ENCODE results near the gene SLC22A12.
"Not testable (repeated sequence)": the region's sequence is repeated elsewhere in the genome, so short reads cannot be mapped to it uniquely, and the experiment has no call there.

SLC22A12 gene

DNA sequence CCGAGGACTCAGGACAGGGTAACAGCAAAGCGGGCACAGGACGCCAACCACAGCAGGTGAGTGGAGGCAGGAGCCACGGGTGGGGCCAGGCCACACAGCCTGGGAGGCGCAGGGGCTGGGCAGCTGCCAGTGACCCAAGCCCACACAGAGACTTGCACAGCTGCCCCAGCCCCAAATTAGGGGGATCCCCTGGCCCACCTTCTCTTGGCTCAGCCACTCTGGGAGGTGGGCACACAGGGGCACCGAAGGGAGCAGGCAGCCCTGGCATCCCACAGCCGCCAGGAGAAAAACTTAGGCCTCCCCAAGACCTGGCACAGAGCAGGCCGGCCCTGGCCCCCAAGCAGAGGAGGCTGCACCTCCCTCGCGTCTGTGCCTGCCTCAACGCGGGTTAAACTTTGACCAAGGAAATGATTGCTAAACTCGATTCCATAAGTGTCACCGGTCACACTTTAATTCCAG is at the start of gene SLC22A12:
SLC22A12 (plus strand) TSS at position 458 of the 459 bp plus-strand sequence. CDS start 337 bp downstream, outside the sequence.
- DNase-seq, result no peak

- DNase-seq, result no peak
Observed at GRCh38 chr11:64542172-64543125, 48.6 kb upstream of the SLC22A12 start.

DNA sequence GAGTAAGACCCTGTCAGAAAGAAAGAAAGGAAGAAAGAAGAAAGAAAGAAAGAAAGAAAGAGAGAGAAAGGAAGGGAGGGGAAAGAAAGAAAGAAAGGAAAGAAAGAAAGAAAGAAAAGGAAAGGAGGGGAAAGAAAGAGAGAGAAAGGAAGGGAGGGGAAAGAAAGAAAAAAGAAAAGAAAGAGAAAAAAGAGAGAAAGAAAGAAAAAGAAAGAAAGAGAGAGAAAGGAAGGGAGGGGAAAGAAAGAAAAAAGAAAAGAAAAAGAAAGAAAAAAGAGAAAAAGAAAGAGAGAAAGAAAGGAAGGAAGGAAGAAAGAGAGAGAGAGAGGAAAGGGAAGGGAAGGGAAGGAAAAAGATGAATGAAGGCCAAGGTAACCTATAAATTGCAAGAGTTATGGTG is 47.2 kb upstream of the SLC22A12 start:
- no peak for DNase-seq

DNA sequence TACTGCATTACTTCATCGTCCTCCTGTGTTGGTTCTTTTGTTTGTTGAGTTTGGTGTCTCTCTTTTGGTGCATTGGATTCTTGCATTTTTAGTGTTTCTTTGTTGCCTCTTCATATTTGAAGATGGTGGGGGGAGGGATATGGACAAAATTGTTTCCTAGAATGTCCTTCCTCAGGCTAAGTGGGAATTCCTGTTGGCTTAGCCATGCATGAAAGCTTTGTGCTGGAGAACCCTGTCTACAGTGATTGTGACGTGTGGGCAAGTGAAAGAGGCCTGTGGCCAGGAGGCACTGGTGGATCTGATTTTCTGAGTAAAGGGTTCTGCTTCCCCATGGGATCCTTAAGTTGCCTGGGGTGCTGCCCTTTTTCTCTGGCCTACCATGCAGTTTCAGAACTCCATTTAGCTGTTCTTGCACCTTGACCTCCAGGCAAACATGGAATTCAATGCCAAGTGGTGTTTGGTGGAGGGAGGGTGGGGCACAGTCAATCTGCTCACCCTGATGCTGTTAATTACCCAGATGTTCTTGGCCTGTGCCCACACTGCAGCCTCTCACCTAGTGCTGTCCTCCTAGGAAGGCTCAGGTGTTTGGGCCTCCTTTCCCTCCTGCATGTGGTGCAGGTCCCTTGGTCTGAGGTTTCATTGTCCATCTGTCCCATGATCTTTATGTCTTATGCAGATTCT is 46.3 kb upstream of the SLC22A12 start:
- DNase-seq, result no peak

DNA sequence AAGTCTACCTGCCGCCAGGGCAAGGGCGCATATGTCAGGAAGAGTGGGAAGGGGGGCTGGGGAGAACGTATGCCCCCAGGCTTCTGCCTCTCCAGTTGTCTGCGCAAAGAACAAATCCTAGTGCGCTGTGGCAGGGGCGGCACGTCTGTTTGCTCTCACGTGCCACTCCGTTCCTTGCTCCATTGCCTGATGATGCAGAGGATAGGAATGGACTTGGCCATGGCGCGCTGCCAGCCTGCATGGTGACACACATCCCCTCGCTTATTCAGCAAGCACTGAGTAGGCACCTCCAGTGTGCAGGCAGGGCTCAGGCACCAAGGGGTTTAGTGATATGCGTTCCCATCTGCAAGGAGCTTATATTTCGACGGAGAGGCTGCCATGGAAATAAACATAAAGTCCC is 45.4 kb upstream of the SLC22A12 start:
- DNase-seq, result no peak

DNA sequence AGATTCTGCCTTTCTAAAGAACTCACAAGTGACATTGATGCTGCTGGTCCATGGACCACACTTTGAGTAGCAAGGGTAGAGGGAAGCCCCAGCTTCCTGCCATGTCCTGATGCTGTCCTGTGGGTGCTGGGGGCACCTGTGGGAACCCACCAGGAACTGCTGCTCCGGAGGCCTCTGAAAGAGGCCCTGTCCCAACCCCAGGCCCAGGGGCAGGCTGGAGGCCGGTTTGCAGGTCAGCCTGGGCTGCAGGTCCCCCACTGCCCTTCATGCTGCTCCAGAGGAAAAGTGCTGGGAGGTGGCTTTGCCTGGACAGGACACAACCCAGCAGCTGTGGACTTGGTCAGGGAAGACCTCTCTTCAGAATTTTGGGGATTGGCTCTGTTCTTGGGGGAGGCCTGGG is 44.8 kb upstream of the SLC22A12 start:
- DNase-seq, result no peak

- DNase-seq, result no peak
Observed at GRCh38 chr11:64546600-64546999, 44.4 kb upstream of the SLC22A12 start.

DNA sequence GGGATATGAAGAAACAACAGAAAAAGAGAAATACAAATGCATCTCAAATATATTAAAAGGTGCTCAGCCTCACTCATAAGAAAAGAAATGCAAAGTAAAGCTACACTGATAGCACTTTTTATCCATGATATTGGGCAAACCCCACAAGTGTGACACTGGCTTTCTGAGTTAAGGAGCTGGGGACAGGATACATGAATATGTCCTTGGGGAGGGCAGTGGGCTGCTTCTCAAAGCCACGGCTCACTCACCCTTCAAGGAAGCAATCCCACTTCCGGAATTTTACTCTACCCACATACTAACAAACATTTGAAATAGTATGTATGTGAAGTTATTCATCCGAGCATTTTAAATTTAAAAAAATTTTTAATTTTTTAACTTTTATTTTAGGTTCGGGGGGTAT is 41.1 kb upstream of the SLC22A12 start:
- no peak for DNase-seq

DNA sequence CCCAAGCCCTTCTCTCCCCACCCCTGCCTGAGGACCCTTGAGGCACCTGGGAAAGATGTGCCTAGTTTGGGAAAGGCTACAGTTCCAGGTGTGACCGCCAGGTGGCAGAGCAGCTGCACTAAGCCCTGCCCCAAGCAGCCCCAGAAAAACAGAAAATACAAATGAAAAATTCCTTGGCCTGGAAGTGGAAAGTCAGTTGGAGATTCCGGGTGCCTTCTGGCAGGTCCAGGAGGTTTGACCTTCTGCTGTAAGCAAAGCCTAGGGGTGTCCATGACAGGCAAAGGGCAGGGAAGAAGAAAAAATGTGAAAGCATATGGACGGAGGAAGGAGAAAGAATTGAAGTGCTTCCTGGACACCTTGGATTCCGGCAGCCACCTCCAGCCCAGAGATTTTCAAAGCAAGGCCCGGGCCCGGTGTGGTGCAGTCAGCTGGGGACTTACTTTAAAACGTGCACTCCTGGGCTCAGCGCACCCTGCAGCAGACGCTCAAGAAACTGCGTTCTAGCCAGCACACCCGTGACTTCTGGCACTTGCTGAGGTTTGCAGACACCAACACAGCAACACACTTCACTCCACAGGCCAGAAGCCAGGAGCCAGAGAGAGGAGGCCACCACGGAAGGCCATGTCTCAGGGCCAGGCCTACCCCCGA is 37.3 kb upstream of the SLC22A12 start:
- peak; percentile 64 for DNase-seq

DNA sequence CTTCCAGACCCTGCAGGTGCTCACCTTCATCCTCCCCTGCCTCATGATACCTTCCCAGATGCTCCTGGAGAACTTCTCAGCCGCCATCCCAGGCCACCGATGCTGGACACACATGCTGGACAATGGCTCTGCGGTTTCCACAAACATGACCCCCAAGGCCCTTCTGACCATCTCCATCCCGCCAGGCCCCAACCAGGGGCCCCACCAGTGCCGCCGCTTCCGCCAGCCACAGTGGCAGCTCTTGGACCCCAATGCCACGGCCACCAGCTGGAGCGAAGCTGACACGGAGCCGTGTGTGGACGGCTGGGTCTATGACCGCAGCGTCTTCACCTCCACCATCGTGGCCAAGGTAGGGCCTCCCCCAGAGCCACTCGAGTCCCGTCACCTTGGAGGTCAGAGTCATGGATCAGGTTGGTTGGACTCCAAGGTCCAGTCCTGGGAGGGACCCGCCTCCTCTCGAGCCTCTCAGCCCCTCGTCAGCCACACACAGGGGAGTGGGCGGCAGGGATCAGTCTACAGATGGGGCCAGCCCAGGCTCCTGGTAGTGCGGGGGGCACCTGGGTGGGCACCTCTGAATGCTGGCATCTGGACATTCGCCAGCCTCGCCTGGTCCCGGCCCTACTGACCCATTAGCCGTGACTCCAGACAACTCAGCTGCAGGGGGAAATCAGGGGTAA is 34.8 kb upstream of the SLC22A12 start:
- no peak for DNase-seq

DNA sequence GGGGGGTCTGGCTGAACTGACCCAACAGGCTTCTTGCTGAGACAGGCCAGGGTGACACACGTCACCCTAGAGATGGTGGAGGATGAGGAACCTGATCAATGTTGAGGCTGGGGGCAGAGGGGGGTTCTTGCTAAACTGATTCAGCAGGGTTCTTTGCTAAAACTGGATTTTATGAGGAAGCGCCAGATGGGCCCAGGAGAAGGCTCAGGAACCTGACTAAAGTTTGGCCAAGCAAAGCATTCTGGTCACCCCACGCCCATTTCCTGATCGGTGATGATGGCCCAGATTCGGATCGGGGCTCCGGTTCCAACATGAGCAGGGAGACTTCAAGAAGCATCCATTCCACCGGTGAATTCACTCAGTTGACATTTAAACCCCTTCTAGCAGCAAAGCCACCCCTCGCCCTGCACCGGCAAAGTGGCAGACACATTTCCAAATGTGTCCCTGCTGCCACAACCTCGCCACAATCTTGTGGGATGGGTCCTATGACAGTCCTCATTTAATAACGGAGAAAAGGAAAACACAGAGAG is 34.2 kb upstream of the SLC22A12 start:
- DNase-seq, result no peak

- DNase-seq, result no peak
Observed at GRCh38 chr11:64558065-64558745, 32.8 kb upstream of the SLC22A12 start.

DNA sequence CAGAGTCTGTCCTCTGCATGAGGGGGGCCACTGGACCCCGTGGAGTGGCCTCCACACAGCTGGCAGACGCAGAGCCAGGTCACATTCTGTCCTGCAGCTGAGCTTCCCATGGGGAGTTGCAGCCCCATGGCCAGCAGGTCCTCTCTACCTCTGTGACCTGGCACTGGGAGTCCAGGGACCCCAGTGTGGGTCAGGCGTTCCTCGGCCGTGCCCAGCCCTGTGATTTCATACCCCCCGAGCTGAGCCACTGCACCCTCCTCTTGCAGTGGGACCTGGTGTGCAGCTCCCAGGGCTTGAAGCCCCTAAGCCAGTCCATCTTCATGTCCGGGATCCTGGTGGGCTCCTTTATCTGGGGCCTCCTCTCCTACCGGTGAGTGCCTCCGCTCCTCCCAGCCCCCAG is 32.2 kb upstream of the SLC22A12 start:
- no peak for DNase-seq

GRCh38 chr11:64559351-64560138 is 31.5 kb upstream of the SLC22A12 start:
- no peak for DNase-seq

- DNase-seq, result no peak
Observed at GRCh38 chr11:64560139-64560771, 30.8 kb upstream of the SLC22A12 start.

GRCh38 chr11:64560941-64561340 is 30.1 kb upstream of the SLC22A12 start:
- DNase-seq, result no peak

GRCh38 chr11:64561429-64561828 is 29.6 kb upstream of the SLC22A12 start:
- not testable (repeated sequence) for DNase-seq

DNA sequence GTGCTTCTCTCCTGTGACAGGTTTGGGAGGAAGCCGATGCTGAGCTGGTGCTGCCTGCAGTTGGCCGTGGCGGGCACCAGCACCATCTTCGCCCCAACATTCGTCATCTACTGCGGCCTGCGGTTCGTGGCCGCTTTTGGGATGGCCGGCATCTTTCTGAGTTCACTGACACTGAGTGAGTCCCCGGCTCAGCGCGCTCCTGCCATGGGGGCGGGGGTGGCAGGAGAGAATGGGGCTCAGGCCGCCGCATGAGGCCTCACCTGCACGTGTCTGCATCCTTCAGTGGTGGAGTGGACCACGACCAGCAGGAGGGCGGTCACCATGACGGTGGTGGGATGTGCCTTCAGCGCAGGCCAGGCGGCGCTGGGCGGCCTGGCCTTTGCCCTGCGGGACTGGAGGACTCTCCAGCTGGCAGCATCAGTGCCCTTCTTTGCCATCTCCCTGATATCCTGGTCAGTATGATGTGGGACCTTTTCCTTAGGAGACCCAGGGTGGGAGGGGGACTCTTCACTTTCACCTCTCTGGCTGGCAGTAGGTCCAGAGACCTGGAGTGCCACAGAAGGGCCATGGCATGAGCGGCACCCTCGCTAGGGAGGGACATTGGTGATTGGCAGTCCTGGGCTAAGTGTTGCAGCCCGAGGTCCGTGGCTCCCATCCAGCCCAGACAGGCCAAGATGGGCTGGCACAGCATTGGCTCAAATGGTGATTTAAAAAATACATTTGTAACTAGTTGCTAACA is 28.9 kb upstream of the SLC22A12 start:
- DNase-seq, result no peak

- DNase-seq, result no peak
Observed at GRCh38 chr11:64562723-64563351, 28.2 kb upstream of the SLC22A12 start.

All from CD4-positive, alpha-beta T cell treated with Interleukin-6 for 4 hours (primary cell).